Breast epithelium (tissue), 4 donors: ENCODE data around the gene PROM2. TPM values are rescaled to one million over a fixed set of nuclear protein-coding genes. Genes with fewer than 3 reads are reported as not detected.

ENCODE experiments used
- DNase-seq, 2 donors: peaks; one replicate each; pipeline ENCODE4 v3.0.0-alpha.2; 2019; ENCODE audit warnings: low spot score in 2 of 2
- H3K27ac ChIP-seq, 2 donors: fragments of 200-600 bp; sonication (generic) in 1 of 2; one replicate each; pipeline ENCODE4 v1.5.1; 2016 to 2019; ENCODE audit warnings: mild to moderate bottlenecking in 1 of 2
- H3K27me3 ChIP-seq, 2 donors: fragments of 200-600 bp; sonication (generic) in 1 of 2; one replicate each; pipeline versions ENCODE4 v1.5.1 to v1.6.0; 2017 to 2019; ENCODE audit warnings: control low read depth in 1 of 2, mild to moderate bottlenecking in 1 of 2
- H3K36me3 ChIP-seq: fragments of 200-600 bp; one replicate; pipeline ENCODE4 v1.5.1; 2019
- H3K4me1 ChIP-seq, 2 donors: fragments of 200-600 bp; sonication (generic); one replicate each; pipeline ENCODE4 v1.5.1; 2016 to 2019; ENCODE audit warnings: control low read depth in 1 of 2
- H3K4me3 ChIP-seq, 3 donors: fragments of 200-600 bp; sonication (generic); 1 replicate in 2 of 3; 2 replicates in 1 of 3; pipeline ENCODE4 v1.5.1; 2016 to 2019; ENCODE audit warnings: mild to moderate bottlenecking in 3 of 3, moderate library complexity in 2 of 3
- H3K9me3 ChIP-seq, 2 donors: fragments of 200-600 bp; sonication (generic) in 1 of 2; one replicate each; pipeline ENCODE4 v1.5.1; 2016 to 2019; ENCODE audit warnings: control low read depth in 1 of 2
- POLR2A ChIP-seq: fragments of 450-650 bp; IDR thresholded peaks from one replicate; pipeline ENCODE4 v1.6.1; 2016; ENCODE audit warnings: antibody characterized with exemption, mild to moderate bottlenecking, moderate library complexity
- POLR2AphosphoS5 ChIP-seq, 3 donors: sonication (generic); formaldehyde crosslinking; IDR thresholded peaks; one replicate each; pipeline ENCODE4 v1.6.1; 2017; ENCODE audit warnings: antibody characterized with exemption in 3 of 3
- intact Hi-C: fragments of 100-400 bp; cut with DNase I; formaldehyde crosslinking; loops from one replicate; pipeline ENCODE4 v1.15.1; 2023; ENCODE audit warnings: low total_unique reads
- total RNA-seq, 3 donors: library from RNA; depleted of rRNA; stranded (reverse); fragments of >200 nt; gene quantifications; one replicate each; pipeline ENCODE4 v1.1.0, GENCODE V29; 2016
- TF ChIP-seq, protein P1 (sequence below), 3 donors: fragments of 450-650 bp; IDR thresholded peaks; one replicate each; pipeline ENCODE4 v1.5.1; 2016 to 2017; ENCODE audit warnings: antibody characterized with exemption in 3 of 3, mild to moderate bottlenecking in 3 of 3, moderate library complexity in 3 of 3

PROM2 gene
- total RNA-seq, 3 donors from 2014 or later, result 1.4 to 48.8 (median 47.7) TPM

DNA sequence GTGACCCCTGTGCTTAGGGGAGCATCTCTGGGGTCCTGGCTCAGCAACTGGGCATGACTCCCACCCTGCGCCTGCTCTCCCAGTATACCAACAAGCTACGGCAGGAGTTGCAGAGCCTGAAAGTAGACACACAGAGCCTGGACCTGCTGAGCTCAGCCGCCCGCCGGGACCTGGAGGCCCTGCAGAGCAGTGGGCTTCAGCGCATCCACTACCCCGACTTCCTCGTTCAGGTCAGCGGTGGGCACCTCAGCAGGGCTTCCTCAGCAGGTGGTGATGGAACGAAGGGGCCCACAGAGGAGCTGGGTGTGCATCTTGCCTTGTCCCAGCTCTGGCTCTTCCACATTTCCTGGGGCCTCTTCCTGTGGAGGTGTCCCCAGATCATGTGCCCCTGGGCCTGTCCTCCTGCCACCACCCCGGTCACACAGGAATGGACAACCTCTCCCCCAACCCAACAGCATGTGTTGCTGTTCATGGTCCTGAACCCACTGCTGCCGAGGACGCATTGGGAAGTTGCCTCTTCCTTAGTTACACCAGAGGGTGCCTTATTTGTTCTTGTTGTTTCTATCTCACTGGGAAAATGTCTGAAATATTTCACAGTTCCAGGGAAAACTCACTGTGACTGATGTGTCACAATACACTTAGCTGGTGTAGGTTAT lies 10.8 kb downstream of the PROM2 start:
- no peak for DNase-seq
- H3K27ac ChIP-seq, result no peak overlapping the region
- H3K36me3 ChIP-seq, result no peaks in the 10 kb centered on the region
- TF ChIP-seq, protein P1, sequence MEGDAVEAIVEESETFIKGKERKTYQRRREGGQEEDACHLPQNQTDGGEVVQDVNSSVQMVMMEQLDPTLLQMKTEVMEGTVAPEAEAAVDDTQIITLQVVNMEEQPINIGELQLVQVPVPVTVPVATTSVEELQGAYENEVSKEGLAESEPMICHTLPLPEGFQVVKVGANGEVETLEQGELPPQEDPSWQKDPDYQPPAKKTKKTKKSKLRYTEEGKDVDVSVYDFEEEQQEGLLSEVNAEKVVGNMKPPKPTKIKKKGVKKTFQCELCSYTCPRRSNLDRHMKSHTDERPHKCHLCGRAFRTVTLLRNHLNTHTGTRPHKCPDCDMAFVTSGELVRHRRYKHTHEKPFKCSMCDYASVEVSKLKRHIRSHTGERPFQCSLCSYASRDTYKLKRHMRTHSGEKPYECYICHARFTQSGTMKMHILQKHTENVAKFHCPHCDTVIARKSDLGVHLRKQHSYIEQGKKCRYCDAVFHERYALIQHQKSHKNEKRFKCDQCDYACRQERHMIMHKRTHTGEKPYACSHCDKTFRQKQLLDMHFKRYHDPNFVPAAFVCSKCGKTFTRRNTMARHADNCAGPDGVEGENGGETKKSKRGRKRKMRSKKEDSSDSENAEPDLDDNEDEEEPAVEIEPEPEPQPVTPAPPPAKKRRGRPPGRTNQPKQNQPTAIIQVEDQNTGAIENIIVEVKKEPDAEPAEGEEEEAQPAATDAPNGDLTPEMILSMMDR (IDR thresholded peaks at IDR 0.05), result no peak
- no peak for TF ChIP-seq POLR2AphosphoS5 (IDR thresholded peaks at IDR 0.05)
- TF ChIP-seq POLR2A, result no peak
- no peak overlapping the region for H3K4me3 ChIP-seq
- H3K9me3 ChIP-seq, result peaks cover 0 to 5% of the 10 kb centered on the region in 2 donors
- intact Hi-C loops, result no loop called here
- H3K27me3 ChIP-seq, result no peaks in the 10 kb centered on the region
- no peaks in the 10 kb centered on the region for H3K4me1 ChIP-seq

DNA sequence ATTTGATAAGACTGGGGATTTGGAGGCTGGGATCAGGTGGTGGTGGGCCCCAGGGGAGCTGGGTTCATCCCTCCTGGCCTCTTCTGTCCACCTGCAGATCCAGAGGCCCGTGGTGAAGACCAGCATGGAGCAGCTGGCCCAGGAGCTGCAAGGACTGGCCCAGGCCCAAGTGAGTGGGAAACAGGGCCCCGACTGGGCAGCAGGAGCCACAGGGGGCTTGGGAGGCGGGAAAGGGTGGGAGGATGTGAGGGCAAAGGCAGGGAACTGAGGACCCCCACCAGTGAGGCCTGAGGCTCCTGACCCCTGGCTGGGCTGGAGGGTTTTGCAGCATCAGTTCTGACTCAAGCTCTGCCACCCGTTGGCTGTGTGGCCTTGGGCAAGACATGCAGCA lies 11.3 kb downstream of the PROM2 start:
- intact Hi-C loops, result no loop called here
- H3K27ac ChIP-seq, result no peak overlapping the region
- TF ChIP-seq, protein P1 (IDR thresholded peaks at IDR 0.05), result no peak
- TF ChIP-seq POLR2A (no peak), POLR2AphosphoS5 (IDR thresholded peaks at IDR 0.05) (no peak)
- no peak overlapping the region for H3K4me3 ChIP-seq
- H3K27me3 ChIP-seq, result no peaks in the 10 kb centered on the region
- peaks cover 4 to 10% of the 10 kb centered on the region in 2 donors for H3K9me3 ChIP-seq
- no peaks in the 10 kb centered on the region for H3K36me3 ChIP-seq
- DNase-seq, result no peak
- H3K4me1 ChIP-seq, result no peaks in the 10 kb centered on the region

DNA sequence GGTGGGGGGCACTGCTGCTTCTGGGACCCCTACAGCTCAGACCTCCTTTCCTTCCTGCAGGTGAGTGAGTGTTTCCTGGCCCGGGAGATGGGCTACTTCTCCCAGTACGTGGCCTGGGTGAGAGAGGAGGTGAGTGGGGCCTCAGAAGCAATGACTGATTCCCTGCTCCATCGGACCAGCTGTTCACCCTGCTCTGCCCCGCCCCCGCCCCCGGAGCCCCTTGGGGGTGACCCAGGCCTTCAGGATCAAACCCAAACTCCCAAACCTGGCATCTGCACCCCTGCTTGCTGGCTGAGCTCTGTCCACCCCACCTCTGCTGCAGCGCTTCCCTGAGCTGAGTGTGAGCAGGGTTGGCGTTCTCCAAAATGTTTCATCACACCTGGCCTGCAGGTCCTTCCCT lies 13.1 kb downstream of the PROM2 start:
- Histone ChIP-seq H3K4me3 (no peak overlapping the region), H3K36me3 (no peaks in the 10 kb centered on the region), H3K27ac (no peak overlapping the region), H3K4me1 (no peaks in the 10 kb centered on the region), H3K9me3 (peaks cover 10 to 16% of the 10 kb centered on the region in 2 donors), H3K27me3 (no peaks in the 10 kb centered on the region)
- no peak for TF ChIP-seq POLR2AphosphoS5 (IDR thresholded peaks at IDR 0.05)
- no peak for TF ChIP-seq POLR2A
- TF ChIP-seq, protein P1 (IDR thresholded peaks at IDR 0.05), result no peak
- intact Hi-C loops, result no loop called here
- DNase-seq, result no peak

DNA sequence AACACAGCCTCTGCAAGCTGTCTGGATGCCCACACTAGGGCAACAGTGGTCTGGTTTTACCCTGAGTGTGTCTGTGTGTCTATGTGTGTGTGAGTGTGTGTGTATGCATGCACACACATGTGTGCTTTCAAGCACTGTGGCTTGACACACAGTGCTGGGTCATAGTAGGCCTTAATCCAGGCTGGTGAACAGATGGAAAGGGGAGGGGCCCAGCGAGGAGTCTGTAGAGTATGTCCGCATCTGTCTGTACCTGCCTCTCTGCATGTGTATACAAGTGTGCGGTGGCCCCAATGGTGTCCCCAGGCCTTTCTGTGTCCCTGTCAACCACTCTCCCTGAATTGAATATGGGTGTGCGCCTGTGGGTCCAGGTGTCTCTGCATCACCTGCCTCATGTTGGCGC lies 13.6 kb downstream of the PROM2 start:
- Histone ChIP-seq H3K36me3 (no peaks in the 10 kb centered on the region), H3K9me3 (peaks cover 10 to 16% of the 10 kb centered on the region in 2 donors), H3K4me3 (no peak overlapping the region), H3K27me3 (no peaks in the 10 kb centered on the region), H3K27ac (no peak overlapping the region), H3K4me1 (no peaks in the 10 kb centered on the region)
- TF ChIP-seq, protein P1 (IDR thresholded peaks at IDR 0.05), result no peak
- no peak for TF ChIP-seq POLR2AphosphoS5 (IDR thresholded peaks at IDR 0.05)
- no peak for TF ChIP-seq POLR2A
- intact Hi-C loops, result no loop called here
- no peak for DNase-seq

DNA sequence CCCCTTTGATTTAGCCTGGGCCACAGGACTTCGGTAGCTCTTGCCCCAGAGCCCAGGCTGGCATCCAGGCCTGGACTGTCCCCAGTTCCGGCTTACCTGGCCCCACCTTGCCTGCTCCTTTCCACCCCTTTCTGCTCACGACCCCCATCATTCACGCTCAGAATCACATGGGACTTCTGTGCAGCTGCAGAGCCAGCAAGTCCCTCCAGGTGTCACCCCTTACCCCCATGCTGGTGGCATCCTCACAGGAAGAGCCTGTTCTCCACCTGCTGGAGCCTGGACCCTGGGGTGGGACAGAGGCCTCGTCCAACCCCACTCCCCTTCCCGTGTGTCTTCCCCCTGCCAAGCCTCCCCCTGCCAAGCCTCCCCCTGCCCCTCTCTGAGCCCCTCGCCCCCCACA lies 15.0 kb downstream of the PROM2 start:
- H3K9me3 ChIP-seq, result peaks cover 10 to 16% of the 10 kb centered on the region in 2 donors
- H3K4me3 ChIP-seq, result no peak overlapping the region
- H3K27ac ChIP-seq, result no peak overlapping the region
- no peak for DNase-seq
- H3K4me1 ChIP-seq, result no peaks in the 10 kb centered on the region
- intact Hi-C loops, result no loop called here
- TF ChIP-seq, protein P1 (IDR thresholded peaks at IDR 0.05), result no peak
- TF ChIP-seq POLR2A (no peak), POLR2AphosphoS5 (IDR thresholded peaks at IDR 0.05) (no peak)
- H3K27me3 ChIP-seq, result no peaks in the 10 kb centered on the region
- H3K36me3 ChIP-seq, result no peaks in the 10 kb centered on the region
